Naive B cell (primary cell): ENCODE data around the gene USH2A. TPM values are rescaled to one million over a fixed set of nuclear protein-coding genes. Genes with fewer than 3 reads are reported as not detected.
A peak's percentile ranks its signal among the peaks of the same experiment; 100 is the strongest.

Source experiments
- ATAC-seq, 2 donors: fragments of 150-1000 bp; cut with Tn5 transposase; 2 replicates each; pipeline ENCODE4 v1.10.0; 2021; ENCODE audit warnings: low read depth in 2 of 2, mild to moderate bottlenecking in 2 of 2, moderate library complexity in 2 of 2
- DNase-seq: peaks from one replicate; pipeline ENCODE4 v3.0.0; 2022
- H3K27ac Mint-ChIP-seq, 6 donors: one replicate each; pipeline ENCODE4 v1.8.0; 2020 to 2022; ENCODE audit warnings: mild to moderate bottlenecking in 6 of 6, mixed read lengths in 6 of 6, moderate library complexity in 5 of 6, inconsistent platforms in 2 of 6
- H3K27me3 Mint-ChIP-seq, 3 donors: one replicate each; pipeline ENCODE4 v1.8.0; 2021 to 2022; ENCODE audit warnings: mixed read lengths in 3 of 3, mild to moderate bottlenecking in 1 of 3
- H3K36me3 Mint-ChIP-seq, 2 donors: one replicate each; pipeline ENCODE4 v1.8.0; 2020 to 2022; ENCODE audit warnings: mixed read lengths in 2 of 2, inconsistent platforms in 1 of 2, mild to moderate bottlenecking in 1 of 2
- H3K4me1 Mint-ChIP-seq, 3 donors: one replicate each; pipeline ENCODE4 v1.8.0; 2020 to 2022; ENCODE audit warnings: mixed read lengths in 3 of 3, inconsistent platforms in 1 of 3, mild to moderate bottlenecking in 1 of 3, moderate library complexity in 1 of 3
- H3K4me3 Mint-ChIP-seq, 8 donors: one replicate each; pipeline ENCODE4 v1.8.0; 2020 to 2022; ENCODE audit warnings: mild to moderate bottlenecking in 8 of 8, mixed read lengths in 8 of 8, moderate library complexity in 8 of 8, inconsistent platforms in 2 of 8
- H3K9me3 Mint-ChIP-seq, 7 donors: one replicate each; pipeline ENCODE4 v1.8.0; 2020 to 2022; ENCODE audit warnings: mixed read lengths in 7 of 7, mild to moderate bottlenecking in 5 of 7, inconsistent platforms in 2 of 7, moderate library complexity in 1 of 7
- polyA plus RNA-seq, 6 donors: library from polyadenylated mRNA; unstranded; fragments of 300-500 nt; fragmentation: Illumina TruSeq; gene quantifications; one replicate each; pipeline ENCODE4 v1.2.3, GENCODE V29; 2021; ENCODE audit warnings: low read depth in 6 of 6

The USH2A gene
- polyA plus RNA-seq, 6 donors from 2014 or later = not detected

GRCh38 chr1:216434232-216434631 lies 11.0 kb upstream of the USH2A start:
- Mint-ChIP-seq H3K36me3 (no peaks in the 10 kb centered on the region), H3K9me3 (peaks cover 0 to 2% (median 0%) of the 10 kb centered on the region in 7 donors), H3K27me3 (no peaks in the 10 kb centered on the region), H3K27ac (peak overlapping the region in 1 of 6 donors; percentile 59), H3K4me3 (no peak overlapping the region), H3K4me1 (peaks cover 6 to 9% (median 7%) of the 10 kb centered on the region in 3 donors)
- ATAC-seq = no peak
- DNase-seq = no peak

GRCh38 chr1:216433175-216433574 lies 9.9 kb upstream of the USH2A start:
- ATAC-seq (no peak), DNase-seq (no peak)
- Mint-ChIP-seq H3K9me3 (peaks cover 0 to 2% (median 0%) of the 10 kb centered on the region in 7 donors), H3K4me1 (peaks cover 6 to 9% (median 7%) of the 10 kb centered on the region in 3 donors), H3K27me3 (no peaks in the 10 kb centered on the region), H3K36me3 (no peaks in the 10 kb centered on the region), H3K27ac (no peak overlapping the region), H3K4me3 (no peak overlapping the region)

- peaks cover 0 to 5% (median 0%) of the 10 kb centered on the region in 7 donors for H3K9me3 Mint-ChIP-seq
- DNase-seq (no peak), ATAC-seq (no peak)
- H3K4me1 Mint-ChIP-seq = peaks cover 6 to 9% (median 7%) of the 10 kb centered on the region in 3 donors
- H3K27me3 Mint-ChIP-seq = no peaks in the 10 kb centered on the region
- no peak overlapping the region for H3K4me3 Mint-ChIP-seq
- H3K36me3 Mint-ChIP-seq = no peaks in the 10 kb centered on the region
- no peak overlapping the region for H3K27ac Mint-ChIP-seq
These were observed 7.5 kb upstream of the USH2A start for GRCh38 chr1:216430744-216431143.

GRCh38 chr1:216425577-216425976 lies 2.3 kb upstream of the USH2A start:
- Mint-ChIP-seq H3K4me1 (no peaks in the 10 kb centered on the region), H3K36me3 (no peaks in the 10 kb centered on the region), H3K4me3 (no peak overlapping the region), H3K9me3 (peaks cover 0 to 5% (median 0%) of the 10 kb centered on the region in 7 donors), H3K27ac (no peak overlapping the region), H3K27me3 (no peaks in the 10 kb centered on the region)
- ATAC-seq = no peak
- DNase-seq = no peak

GRCh38 chr1:216420746-216421145 lies 2.5 kb downstream of the USH2A start:
- no peak for DNase-seq
- no peaks in the 10 kb centered on the region for H3K9me3 Mint-ChIP-seq
- no peak overlapping the region for H3K4me3 Mint-ChIP-seq
- H3K27ac Mint-ChIP-seq = no peak overlapping the region
- no peaks in the 10 kb centered on the region for H3K27me3 Mint-ChIP-seq
- ATAC-seq = no peak
- H3K36me3 Mint-ChIP-seq = no peaks in the 10 kb centered on the region
- H3K4me1 Mint-ChIP-seq = no peaks in the 10 kb centered on the region

GRCh38 chr1:216420263-216420662 lies 3.0 kb downstream of the USH2A start:
- Mint-ChIP-seq H3K27ac (no peak overlapping the region), H3K27me3 (no peaks in the 10 kb centered on the region), H3K36me3 (no peaks in the 10 kb centered on the region), H3K4me1 (no peaks in the 10 kb centered on the region), H3K4me3 (no peak overlapping the region), H3K9me3 (no peaks in the 10 kb centered on the region)
- no peak for ATAC-seq
- DNase-seq = no peak

- no peak overlapping the region for H3K27ac Mint-ChIP-seq
These were observed 6.8 kb downstream of the USH2A start for GRCh38 chr1:216416488-216416887.

GRCh38 chr1:216410026-216410425 lies 13.2 kb downstream of the USH2A start:
- H3K4me1 Mint-ChIP-seq = no peaks in the 10 kb centered on the region
- H3K4me3 Mint-ChIP-seq = no peak overlapping the region
- H3K27me3 Mint-ChIP-seq = no peaks in the 10 kb centered on the region
- H3K36me3 Mint-ChIP-seq = no peaks in the 10 kb centered on the region
- H3K9me3 Mint-ChIP-seq = peaks cover 0 to 4% (median 0%) of the 10 kb centered on the region in 7 donors
- H3K27ac Mint-ChIP-seq = no peak overlapping the region
- DNase-seq (no peak), ATAC-seq (no peak)

More at GRCh38 chr1:216416488-216416887, 6.8 kb downstream of the USH2A start:
- ATAC-seq = no peak
- Mint-ChIP-seq H3K27me3 (no peaks in the 10 kb centered on the region), H3K36me3 (no peaks in the 10 kb centered on the region), H3K4me1 (no peaks in the 10 kb centered on the region), H3K9me3 (no peaks in the 10 kb centered on the region), H3K4me3 (no peak overlapping the region)
- no peak for DNase-seq

- ATAC-seq = peak in 1 of 2 donors; percentile 18
- Mint-ChIP-seq H3K27me3 (no peaks in the 10 kb centered on the region), H3K36me3 (no peaks in the 10 kb centered on the region), H3K9me3 (peaks cover 0 to 7% (median 0%) of the 10 kb centered on the region in 7 donors), H3K27ac (no peak overlapping the region), H3K4me3 (no peak overlapping the region), H3K4me1 (no peaks in the 10 kb centered on the region)
- no peak for DNase-seq
These were observed 32.3 kb downstream of the USH2A start for GRCh38 chr1:216390956-216391355.

GRCh38 chr1:216389774-216390173 lies 33.5 kb downstream of the USH2A start:
- Mint-ChIP-seq H3K27me3 (no peaks in the 10 kb centered on the region), H3K27ac (no peak overlapping the region), H3K4me1 (no peaks in the 10 kb centered on the region), H3K4me3 (no peak overlapping the region), H3K36me3 (no peaks in the 10 kb centered on the region), H3K9me3 (peaks cover 0 to 3% (median 0%) of the 10 kb centered on the region in 7 donors)
- no peak for ATAC-seq
- no peak for DNase-seq

- H3K9me3 Mint-ChIP-seq = no peaks in the 10 kb centered on the region
- no peaks in the 10 kb centered on the region for H3K27me3 Mint-ChIP-seq
- H3K4me1 Mint-ChIP-seq = no peaks in the 10 kb centered on the region
- no peak overlapping the region for H3K4me3 Mint-ChIP-seq
- H3K27ac Mint-ChIP-seq = no peak overlapping the region
- no peak for DNase-seq
- no peak for ATAC-seq
- H3K36me3 Mint-ChIP-seq = no peaks in the 10 kb centered on the region
These were observed 34.7 kb downstream of the USH2A start for GRCh38 chr1:216388558-216388957.

GRCh38 chr1:216387782-216388181 lies 35.5 kb downstream of the USH2A start:
- no peak for DNase-seq
- no peak for ATAC-seq
- Mint-ChIP-seq H3K4me1 (no peaks in the 10 kb centered on the region), H3K27ac (no peak overlapping the region), H3K27me3 (no peaks in the 10 kb centered on the region), H3K9me3 (no peaks in the 10 kb centered on the region), H3K4me3 (no peak overlapping the region), H3K36me3 (no peaks in the 10 kb centered on the region)

- DNase-seq (no peak), ATAC-seq (no peak)
- Mint-ChIP-seq H3K4me1 (no peaks in the 10 kb centered on the region), H3K9me3 (peaks cover 0 to 5% (median 0%) of the 10 kb centered on the region in 7 donors), H3K4me3 (no peak overlapping the region), H3K36me3 (no peaks in the 10 kb centered on the region), H3K27me3 (no peaks in the 10 kb centered on the region), H3K27ac (no peak overlapping the region)
These were observed 43.8 kb downstream of the USH2A start for GRCh38 chr1:216379441-216379840.

- Mint-ChIP-seq H3K27me3 (no peaks in the 10 kb centered on the region), H3K27ac (no peak overlapping the region), H3K4me3 (no peak overlapping the region), H3K4me1 (no peaks in the 10 kb centered on the region), H3K36me3 (no peaks in the 10 kb centered on the region), H3K9me3 (peaks cover 0 to 8% (median 0%) of the 10 kb centered on the region in 7 donors)
- ATAC-seq = no peak
- DNase-seq = no peak
These were observed 55.0 kb downstream of the USH2A start for GRCh38 chr1:216368249-216368648.

GRCh38 chr1:216366979-216367378 lies 56.3 kb downstream of the USH2A start:
- ATAC-seq = no peak
- DNase-seq = no peak
- H3K36me3 Mint-ChIP-seq = no peaks in the 10 kb centered on the region
- H3K27me3 Mint-ChIP-seq = no peaks in the 10 kb centered on the region
- H3K9me3 Mint-ChIP-seq = peaks cover 0 to 4% (median 0%) of the 10 kb centered on the region in 7 donors
- no peak overlapping the region for H3K4me3 Mint-ChIP-seq
- no peak overlapping the region for H3K27ac Mint-ChIP-seq
- H3K4me1 Mint-ChIP-seq = no peaks in the 10 kb centered on the region
